ENCODE measurements around the gene ELL. TPM values are rescaled to one million over a fixed set of nuclear protein-coding genes. Genes with fewer than 3 reads are reported as not detected.

The ELL gene
- total RNA-seq, 1 donor from 2014 or later: 15.5 TPM

GRCh38 chr19:18465214-18465963, 56.5 kb downstream of the ELL start:
- H3K9me3 Mint-ChIP-seq (ENCODE audit: low read depth): no peaks in the 10 kb centered on the region
- peak overlapping the region; percentile 49 for H3K27ac Mint-ChIP-seq
- H3K4me3 Mint-ChIP-seq (ENCODE audit: low read depth): no peak overlapping the region
- peaks cover 15% of the 10 kb centered on the region for H3K36me3 Mint-ChIP-seq (ENCODE audit: insufficient read depth)
- no peak for DNase-seq (ENCODE audit: low spot score, unreplicated experiment)
- H3K4me1 Mint-ChIP-seq (ENCODE audit: low read depth): peaks cover 15% of the 10 kb centered on the region
- H3K27me3 Mint-ChIP-seq: no peaks in the 10 kb centered on the region
- TF ChIP-seq CTCF (IDR thresholded peaks at IDR 0.05; ENCODE audit: unreplicated experiment): no peak

GRCh38 chr19:18464646-18465045, 57.2 kb downstream of the ELL start:
- Mint-ChIP-seq H3K4me3 (ENCODE audit: low read depth) (no peak overlapping the region), H3K36me3 (ENCODE audit: insufficient read depth) (peaks cover 16% of the 10 kb centered on the region), H3K4me1 (ENCODE audit: low read depth) (peaks cover 13% of the 10 kb centered on the region), H3K9me3 (ENCODE audit: low read depth) (no peaks in the 10 kb centered on the region), H3K27ac (peak overlapping the region; percentile 33), H3K27me3 (no peaks in the 10 kb centered on the region)
- no peak for TF ChIP-seq CTCF (IDR thresholded peaks at IDR 0.05; ENCODE audit: unreplicated experiment)
- DNase-seq (ENCODE audit: low spot score, unreplicated experiment): no peak

GRCh38 chr19:18461471-18461870, 60.4 kb downstream of the ELL start:
- Mint-ChIP-seq H3K27ac (no peak overlapping the region), H3K36me3 (ENCODE audit: insufficient read depth) (peaks cover 16% of the 10 kb centered on the region), H3K9me3 (ENCODE audit: low read depth) (no peaks in the 10 kb centered on the region), H3K27me3 (no peaks in the 10 kb centered on the region), H3K4me1 (ENCODE audit: low read depth) (peaks cover 1% of the 10 kb centered on the region), H3K4me3 (ENCODE audit: low read depth) (no peak overlapping the region)
- no peak for TF ChIP-seq CTCF (IDR thresholded peaks at IDR 0.05; ENCODE audit: unreplicated experiment)
- no peak for DNase-seq (ENCODE audit: low spot score, unreplicated experiment)

GRCh38 chr19:18460900-18461299, 61.0 kb downstream of the ELL start:
- DNase-seq (ENCODE audit: low spot score, unreplicated experiment): no peak
- TF ChIP-seq CTCF (IDR thresholded peaks at IDR 0.05; ENCODE audit: unreplicated experiment): no peak
- H3K36me3 Mint-ChIP-seq (ENCODE audit: insufficient read depth): peaks cover 20% of the 10 kb centered on the region
- no peak overlapping the region for H3K27ac Mint-ChIP-seq
- H3K9me3 Mint-ChIP-seq (ENCODE audit: low read depth): no peaks in the 10 kb centered on the region
- H3K27me3 Mint-ChIP-seq: no peaks in the 10 kb centered on the region
- peaks cover 1% of the 10 kb centered on the region for H3K4me1 Mint-ChIP-seq (ENCODE audit: low read depth)
- H3K4me3 Mint-ChIP-seq (ENCODE audit: low read depth): no peak overlapping the region

GRCh38 chr19:18457483-18458331, 64.2 kb downstream of the ELL start:
- DNase-seq (ENCODE audit: low spot score, unreplicated experiment): no peak
- no peak for TF ChIP-seq CTCF (IDR thresholded peaks at IDR 0.05; ENCODE audit: unreplicated experiment)
- Mint-ChIP-seq H3K27ac (no peak overlapping the region), H3K4me1 (ENCODE audit: low read depth) (peaks cover 2% of the 10 kb centered on the region), H3K27me3 (no peaks in the 10 kb centered on the region), H3K4me3 (ENCODE audit: low read depth) (no peak overlapping the region), H3K9me3 (ENCODE audit: low read depth) (no peaks in the 10 kb centered on the region), H3K36me3 (ENCODE audit: insufficient read depth) (peaks cover 14% of the 10 kb centered on the region)
